Trophoblast cell (in vitro differentiated cells and primary cell): Measurements from ENCODE around the gene NLRP1.

Experiments
- DNase-seq, 2 donors: peaks; one replicate each; pipeline ENCODE4 v3.0.0-alpha.2; 2016
- H2AFZ ChIP-seq: 2 replicates; pipeline ENCODE4 v1.6.1; 2013; ENCODE audit warnings: low read length, moderate library complexity, mild to moderate bottlenecking; ENCODE audit not compliant: insufficient read depth, poor library complexity
- H2AK5ac ChIP-seq: 2 replicates; pipeline ENCODE4 v1.6.1; 2013; ENCODE audit warnings: mild to moderate bottlenecking, low read length
- H2BK120ac ChIP-seq: 2 replicates; pipeline ENCODE4 v1.6.1; 2013; ENCODE audit warnings: low read length, mild to moderate bottlenecking, moderate library complexity; ENCODE audit not compliant: insufficient read depth, poor library complexity
- H2BK12ac ChIP-seq: 2 replicates; pipeline ENCODE4 v1.6.1; 2013; ENCODE audit warnings: mild to moderate bottlenecking, low read length, moderate library complexity
- H2BK5ac ChIP-seq: 2 replicates; pipeline ENCODE4 v1.6.1; 2013; ENCODE audit warnings: low read length, low read depth, moderate library complexity, mild to moderate bottlenecking; ENCODE audit not compliant: poor library complexity
- H3K14ac ChIP-seq: 2 replicates; pipeline ENCODE4 v1.6.1; 2013; ENCODE audit warnings: mild to moderate bottlenecking, low read length
- H3K18ac ChIP-seq: 2 replicates; pipeline ENCODE4 v1.6.1; 2013; ENCODE audit warnings: mild to moderate bottlenecking, low read length
- H3K23ac ChIP-seq: 2 replicates; pipeline ENCODE4 v1.6.1; 2013; ENCODE audit warnings: low read length
- H3K27ac ChIP-seq: 2 replicates; pipeline ENCODE4 v1.5.1; 2013; ENCODE audit warnings: low read depth, mild to moderate bottlenecking, inconsistent platforms, low read length, moderate library complexity
- H3K27me3 ChIP-seq: 2 replicates; pipeline ENCODE4 v1.6.1; 2013; ENCODE audit warnings: inconsistent platforms, mild to moderate bottlenecking, low read length, moderate library complexity; ENCODE audit not compliant: insufficient read depth
- H3K36me3 ChIP-seq, 2 experiments: 1 replicate in 1 of 2; 2 replicates in 1 of 2; pipeline ENCODE4 v1.6.1; 2013; ENCODE audit warnings: low read length in 2 of 2, mild to moderate bottlenecking in 2 of 2, moderate library complexity in 1 of 2; ENCODE audit not compliant: insufficient read depth in 2 of 2, control insufficient read depth in 1 of 2
- H3K4ac ChIP-seq: 2 replicates; pipeline ENCODE4 v1.6.1; 2013; ENCODE audit warnings: low read depth, mild to moderate bottlenecking, low read length, moderate library complexity
- H3K4me1 ChIP-seq, 2 experiments: 1 replicate in 1 of 2; 2 replicates in 1 of 2; pipeline ENCODE4 v1.6.1; 2013; ENCODE audit warnings: low read length in 2 of 2, mild to moderate bottlenecking in 2 of 2, moderate library complexity in 1 of 2; ENCODE audit not compliant: insufficient read depth in 2 of 2, control insufficient read depth in 1 of 2
- H3K4me2 ChIP-seq: 2 replicates; pipeline ENCODE4 v1.6.1; 2013; ENCODE audit warnings: inconsistent platforms, mild to moderate bottlenecking, low read length, moderate library complexity
- H3K4me3 ChIP-seq: 2 replicates; pipeline ENCODE4 v1.5.1; 2013; ENCODE audit warnings: mild to moderate bottlenecking, low read depth, low read length, inconsistent platforms
- H3K79me1 ChIP-seq: one replicate; pipeline ENCODE4 v1.6.1; 2013; ENCODE audit warnings: low read length
- H3K79me2 ChIP-seq: 2 replicates; pipeline ENCODE4 v1.6.1; 2013; ENCODE audit warnings: low read length, mild to moderate bottlenecking; ENCODE audit not compliant: control insufficient read depth, insufficient read depth, poor library complexity
- H3K9ac ChIP-seq: 2 replicates; pipeline ENCODE4 v1.6.1; 2013; ENCODE audit warnings: mild to moderate bottlenecking, low read length
- H3K9me3 ChIP-seq: 2 replicates; pipeline ENCODE4 v1.6.1; 2013; ENCODE audit warnings: low read depth, mild to moderate bottlenecking, control low read depth, inconsistent platforms, low read length; ENCODE audit not compliant: insufficient read depth
- H4K12ac ChIP-seq: 2 replicates; pipeline ENCODE4 v1.6.1; 2013; ENCODE audit warnings: low read depth, mild to moderate bottlenecking, low read length, moderate library complexity
- H4K8ac ChIP-seq: 2 replicates; pipeline ENCODE4 v1.6.1; 2013; ENCODE audit warnings: low read depth, mild to moderate bottlenecking, low read length, moderate library complexity
- H4K91ac ChIP-seq: one replicate; pipeline ENCODE4 v1.6.1; 2013; ENCODE audit warnings: low read depth, mild to moderate bottlenecking, low read length, moderate library complexity
- WGBS: extraction: QIAGEN DNeasy Blood & Tissue Kit; methylation state at CpG from one replicate; pipeline ENCODE4 v1.1.7; 2013; ENCODE audit warnings: missing lambda C conversion rate; ENCODE audit not compliant: insufficient read length, insufficient coverage; ENCODE audit errors: extremely low coverage; 5-methylcytosine and 5-hydroxymethylcytosine counted together

Gene NLRP1

DNA sequence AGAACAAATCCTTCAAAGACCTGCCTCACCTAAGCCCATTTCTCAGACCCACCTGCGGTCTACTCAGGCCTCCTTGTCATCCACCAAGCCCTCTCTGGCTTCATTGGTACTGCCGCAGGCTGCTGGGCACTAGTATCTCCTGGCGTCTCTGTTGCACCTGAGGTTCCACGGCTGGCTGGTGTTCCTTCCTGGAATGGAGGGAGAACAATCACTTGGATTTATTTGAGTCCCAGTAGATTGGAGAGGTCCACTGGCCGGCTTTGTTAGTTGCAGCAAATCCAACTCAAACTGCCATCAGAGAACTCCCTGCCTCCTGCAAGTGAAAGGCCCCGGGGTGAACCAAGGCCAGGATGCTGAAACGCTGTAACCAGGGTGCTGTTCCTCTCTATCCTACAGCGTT lies 82.6 kb downstream of the NLRP1 start:
- Histone ChIP-seq H3K36me3 (no peaks in the 10 kb centered on the region), H2BK12ac (peak overlapping the region; percentile 73), H2BK5ac (no peak overlapping the region), H3K79me1 (peaks cover 2% of the 10 kb centered on the region), H4K12ac (no peak overlapping the region), H3K18ac (no peak overlapping the region), H3K4me3 (no peak overlapping the region), H2AFZ (no peak overlapping the region), H3K23ac (no peak overlapping the region), H3K9ac (no peak overlapping the region), H3K79me2 (no peaks in the 10 kb centered on the region), H2BK120ac (no peak overlapping the region), H3K4me1 (peaks cover 0 to 12% of the 10 kb centered on the region in 2 experiments), H4K91ac (no peak overlapping the region), H3K27me3 (peaks cover 11% of the 10 kb centered on the region), H3K9me3 (no peaks in the 10 kb centered on the region), H3K14ac (no peak overlapping the region), H3K4me2 (no peak overlapping the region), H3K27ac (no peak overlapping the region), H2AK5ac (no peak overlapping the region), H3K4ac (no peak overlapping the region), H4K8ac (no peak overlapping the region)
- no CpG with 5 or more reads among the region's 8 CpGs for WGBS
- no peak for DNase-seq

DNA sequence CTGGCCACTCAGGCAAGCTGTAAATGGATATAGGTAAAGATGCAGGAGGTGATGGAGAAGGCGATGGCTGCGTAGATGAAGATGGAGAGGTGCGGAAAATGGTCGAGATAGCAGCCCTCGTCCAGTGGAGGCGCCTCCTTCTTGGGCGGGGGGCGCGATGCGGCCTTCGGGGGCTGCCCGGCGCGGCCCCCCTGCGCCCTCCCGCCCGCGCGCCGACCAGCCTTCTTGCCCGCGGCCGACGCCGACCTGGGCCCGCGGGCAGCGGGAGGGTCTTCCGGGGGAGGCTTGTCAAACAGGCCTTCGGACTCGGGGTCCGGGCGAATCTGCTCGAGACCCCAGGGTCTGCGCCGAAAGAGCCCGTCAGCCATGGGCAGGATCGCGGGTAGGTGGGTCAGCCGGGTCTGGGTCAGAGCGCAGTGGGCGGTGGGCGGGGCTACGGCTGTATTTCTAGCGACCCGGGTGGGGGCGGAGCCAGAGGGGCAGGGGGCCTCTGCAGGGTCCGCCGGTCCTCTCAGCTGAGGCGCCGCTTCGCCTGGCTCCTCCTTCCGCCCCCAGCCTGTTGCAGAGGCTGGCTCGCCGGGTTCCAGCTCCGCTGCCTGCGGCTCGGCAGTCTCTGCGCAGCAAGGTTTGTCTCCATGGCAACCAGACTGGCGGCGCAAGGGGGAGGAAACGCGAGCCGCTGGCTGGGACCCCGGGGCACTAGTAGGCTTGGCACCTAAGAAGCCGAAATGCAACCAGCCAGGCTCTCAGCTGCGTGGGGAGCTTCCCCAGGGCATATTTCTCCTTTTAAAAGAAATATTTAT lies 83.5 kb downstream of the NLRP1 start:
- Histone ChIP-seq H3K4me3 (peak overlapping the region; percentile 77), H3K14ac (peak overlapping the region; percentile 37), H2AFZ (peak overlapping the region; percentile 75), H2BK5ac (no peak overlapping the region), H3K27ac (no peak overlapping the region), H2BK120ac (peak overlapping the region; percentile 31), H2AK5ac (no peak overlapping the region), H4K91ac (peak overlapping the region; percentile 22), H3K4me1 (peaks cover 0 to 12% of the 10 kb centered on the region in 2 experiments), H3K9me3 (no peaks in the 10 kb centered on the region), H3K79me2 (no peaks in the 10 kb centered on the region), H2BK12ac (peak overlapping the region; percentile 30), H4K12ac (no peak overlapping the region), H4K8ac (peak overlapping the region; percentile 58), H3K4me2 (peak overlapping the region; percentile 94), H3K79me1 (peaks cover 2% of the 10 kb centered on the region), H3K23ac (no peak overlapping the region), H3K9ac (no peak overlapping the region), H3K36me3 (no peaks in the 10 kb centered on the region), H3K18ac (no peak overlapping the region), H3K4ac (no peak overlapping the region), H3K27me3 (peaks cover 11% of the 10 kb centered on the region)
- peak; percentile 49 to 79 for DNase-seq
- WGBS = no CpG with 5 or more reads among the region's 67 CpGs

DNA sequence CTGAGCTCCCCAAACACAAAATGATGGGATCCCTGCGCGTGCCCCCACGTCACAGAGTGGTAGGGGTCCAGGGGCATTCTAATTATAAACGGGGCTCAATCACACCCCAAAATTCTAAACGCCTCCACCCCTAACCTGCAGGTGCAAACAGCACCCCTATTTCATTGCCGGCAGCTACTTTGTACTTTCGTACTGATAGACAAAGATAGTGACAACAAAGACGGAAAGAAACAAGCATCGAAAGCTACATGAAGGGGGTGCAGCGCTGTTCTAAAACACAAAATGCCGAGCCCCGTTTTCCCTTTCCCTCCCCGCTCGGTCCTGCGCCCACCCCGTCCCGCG lies 84.1 kb downstream of the NLRP1 start:
- Histone ChIP-seq H3K4me2 (peak overlapping the region; percentile 94), H4K12ac (no peak overlapping the region), H3K36me3 (no peaks in the 10 kb centered on the region), H3K4ac (no peak overlapping the region), H3K27ac (no peak overlapping the region), H3K79me2 (no peaks in the 10 kb centered on the region), H3K27me3 (peaks cover 11% of the 10 kb centered on the region), H4K91ac (no peak overlapping the region), H3K79me1 (peaks cover 2% of the 10 kb centered on the region), H2BK12ac (no peak overlapping the region), H3K18ac (no peak overlapping the region), H2AK5ac (no peak overlapping the region), H2AFZ (peak overlapping the region; percentile 75), H3K4me3 (peak overlapping the region; percentile 77), H3K14ac (peak overlapping the region; percentile 37), H3K4me1 (peaks cover 0 to 12% of the 10 kb centered on the region in 2 experiments), H2BK120ac (no peak overlapping the region), H3K9ac (no peak overlapping the region), H3K23ac (no peak overlapping the region), H4K8ac (peak overlapping the region; percentile 58), H3K9me3 (no peaks in the 10 kb centered on the region), H2BK5ac (no peak overlapping the region)
- WGBS = no CpG with 5 or more reads among the region's 18 CpGs
- no peak for DNase-seq

DNA sequence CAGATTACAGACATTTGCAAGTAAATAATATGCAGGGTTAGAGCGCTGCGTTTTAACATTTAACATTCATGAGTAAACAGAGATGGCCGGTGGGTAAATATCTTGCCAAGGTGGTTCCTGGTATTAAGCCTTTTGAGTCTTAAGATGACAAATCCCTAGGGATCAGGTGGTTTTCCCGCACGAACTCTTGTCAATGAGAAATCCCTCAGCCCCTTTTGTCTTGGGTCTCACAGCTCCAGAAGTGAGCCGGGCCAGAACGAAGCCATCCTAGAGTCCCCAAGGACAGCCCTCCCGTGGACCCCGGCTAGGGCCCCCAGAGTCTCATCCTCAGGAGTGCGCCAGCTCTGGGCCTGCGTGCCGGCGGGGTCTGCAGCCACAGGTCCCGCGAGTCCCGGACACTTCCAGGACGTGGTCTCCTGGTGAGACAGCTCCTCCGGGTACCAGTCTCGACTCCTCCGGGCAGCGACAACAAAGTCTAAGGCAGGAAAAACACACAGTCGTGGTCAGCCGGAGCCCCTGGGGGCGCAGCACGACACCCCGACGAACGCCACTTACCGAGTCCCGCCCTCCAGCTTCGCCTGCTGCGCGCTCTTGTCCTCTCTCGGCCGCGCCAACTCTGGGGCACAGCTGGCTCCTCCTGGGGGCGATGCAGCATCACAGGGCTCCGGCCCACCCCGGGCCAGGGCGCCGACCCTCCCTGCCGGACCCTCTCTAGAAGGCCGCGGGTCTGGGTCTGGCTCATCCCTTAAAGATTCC lies 84.7 kb downstream of the NLRP1 start:
- Histone ChIP-seq H2BK12ac (no peak overlapping the region), H3K14ac (no peak overlapping the region), H4K91ac (no peak overlapping the region), H3K18ac (no peak overlapping the region), H3K4ac (no peak overlapping the region), H4K8ac (no peak overlapping the region), H2BK120ac (no peak overlapping the region), H2AFZ (peak overlapping the region; percentile 11), H3K23ac (no peak overlapping the region), H3K4me3 (no peak overlapping the region), H3K9ac (no peak overlapping the region), H2AK5ac (peak overlapping the region; percentile 38), H2BK5ac (no peak overlapping the region), H3K9me3 (no peaks in the 10 kb centered on the region), H3K27me3 (peaks cover 11% of the 10 kb centered on the region), H3K79me2 (no peaks in the 10 kb centered on the region), H3K79me1 (peaks cover 2% of the 10 kb centered on the region), H3K36me3 (no peaks in the 10 kb centered on the region), H4K12ac (no peak overlapping the region), H3K4me2 (peak overlapping the region; percentile 94), H3K4me1 (peaks cover 0 to 12% of the 10 kb centered on the region in 2 experiments), H3K27ac (no peak overlapping the region)
- DNase-seq = no peak
- no CpG with 5 or more reads among the region's 44 CpGs for WGBS
